Measurements from ENCODE around the gene GBF1. TPM values are rescaled to one million over a fixed set of nuclear protein-coding genes. Genes with fewer than 3 reads are reported as not detected.

GBF1 gene
- total RNA-seq, 1 experiment from 2014 or later = 50.6 TPM

GRCh38 chr10:102254426-102254825 is 9.1 kb downstream of the GBF1 start:
- peaks cover 15% of the 10 kb centered on the region for H3K36me3 Mint-ChIP-seq (ENCODE audit: insufficient read depth, unreplicated experiment)
- H3K27me3 Mint-ChIP-seq (ENCODE audit: insufficient read depth, unreplicated experiment) = no peaks in the 10 kb centered on the region
- no peak overlapping the region for H3K27ac Mint-ChIP-seq (ENCODE audit: low read depth, unreplicated experiment)
- no peak for DNase-seq (ENCODE audit: unreplicated experiment)
- peaks cover 4% of the 10 kb centered on the region for H3K4me1 Mint-ChIP-seq (ENCODE audit: insufficient read depth, unreplicated experiment)
- ChIA-PET POLR2A (interaction anchor here (0.7 to 1.0 kb wide), 7 partner anchors 9 to 168 kb away, joined by 3 to 4 read pairs (median 4); no protein-coding TSS in a partner anchor), CTCF (interaction anchor here (0.5 to 7.4 kb wide), 4 partner anchors 16 to 439 kb away, joined by 3 to 53 read pairs (median 3); no protein-coding TSS in a partner anchor)
- no peaks in the 10 kb centered on the region for H3K9me3 Mint-ChIP-seq (ENCODE audit: unreplicated experiment)
- BruUV-seq (replicated peaks) = no TSS peak
- intact Hi-C loops (cut with micrococcal nuclease) = no loop called here
- H3K4me3 Mint-ChIP-seq (ENCODE audit: unreplicated experiment) = no peak overlapping the region
- TF ChIP-seq CTCF (IDR thresholded peaks at IDR 0.05; ENCODE audit: unreplicated experiment) = no peak

GRCh38 chr10:102255404-102255803 is 10.1 kb downstream of the GBF1 start:
- Mint-ChIP-seq H3K27me3 (ENCODE audit: insufficient read depth, unreplicated experiment) (no peaks in the 10 kb centered on the region), H3K27ac (ENCODE audit: low read depth, unreplicated experiment) (no peak overlapping the region), H3K4me3 (ENCODE audit: unreplicated experiment) (no peak overlapping the region), H3K36me3 (ENCODE audit: insufficient read depth, unreplicated experiment) (peaks cover 25% of the 10 kb centered on the region), H3K4me1 (ENCODE audit: insufficient read depth, unreplicated experiment) (peaks cover 4% of the 10 kb centered on the region), H3K9me3 (ENCODE audit: unreplicated experiment) (no peaks in the 10 kb centered on the region)
- no peak for TF ChIP-seq CTCF (IDR thresholded peaks at IDR 0.05; ENCODE audit: unreplicated experiment)
- intact Hi-C loops (cut with micrococcal nuclease) = no loop called here
- ChIA-PET CTCF (interaction anchor here (0.6 to 0.7 kb wide), 3 partner anchors 20 to 91 kb away, joined by 3 to 5 read pairs (median 4); no protein-coding TSS in a partner anchor), POLR2A (interaction anchor here (0.8 to 2.3 kb wide), 2 partner anchors 9 to 10 kb away, joined by 4 to 7 read pairs; partner anchors contain the start of gene GBF1)
- no TSS peak for BruUV-seq (replicated peaks)
- no peak for DNase-seq (ENCODE audit: unreplicated experiment)

DNA sequence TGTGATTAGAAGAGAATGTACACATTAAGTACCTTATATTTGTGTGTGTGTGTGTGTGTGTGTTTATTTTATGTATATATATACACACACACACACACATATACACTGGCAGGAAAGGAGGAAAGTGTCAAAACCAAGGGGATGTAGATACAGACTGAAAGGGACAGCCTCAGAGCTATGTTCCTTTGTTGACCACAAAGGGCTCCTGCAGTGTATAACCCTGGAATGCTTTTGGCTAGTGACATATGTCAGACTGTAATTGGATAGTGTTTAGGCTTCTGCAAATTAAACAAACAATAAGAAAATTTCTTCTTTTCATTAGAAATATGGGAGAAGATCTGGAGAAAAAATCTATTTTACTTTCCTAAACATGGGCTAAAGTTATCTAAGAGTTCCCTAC is 15.9 kb downstream of the GBF1 start:
- no peak for DNase-seq (ENCODE audit: unreplicated experiment)
- TSS peak; percentile 17 for BruUV-seq (replicated peaks)
- peaks cover 53% of the 10 kb centered on the region for H3K36me3 Mint-ChIP-seq (ENCODE audit: insufficient read depth, unreplicated experiment)
- CTCF ChIA-PET = interaction anchor here (0.6 kb wide), 1 partner anchor 89 kb away, joined by 3 read pairs; no protein-coding TSS in a partner anchor
- intact Hi-C loops (cut with micrococcal nuclease) = no loop called here
- H3K9me3 Mint-ChIP-seq (ENCODE audit: unreplicated experiment) = no peaks in the 10 kb centered on the region
- peak overlapping the region; percentile 5 for H3K27ac Mint-ChIP-seq (ENCODE audit: low read depth, unreplicated experiment)
- H3K4me1 Mint-ChIP-seq (ENCODE audit: insufficient read depth, unreplicated experiment) = no peaks in the 10 kb centered on the region
- POLR2A ChIA-PET = interaction anchor here (2.1 kb wide), 1 partner anchor 17 kb away, joined by 5 read pairs; no protein-coding TSS in a partner anchor
- H3K27me3 Mint-ChIP-seq (ENCODE audit: insufficient read depth, unreplicated experiment) = no peaks in the 10 kb centered on the region
- H3K4me3 Mint-ChIP-seq (ENCODE audit: unreplicated experiment) = no peak overlapping the region
- TF ChIP-seq CTCF (IDR thresholded peaks at IDR 0.05; ENCODE audit: unreplicated experiment) = no peak

DNA sequence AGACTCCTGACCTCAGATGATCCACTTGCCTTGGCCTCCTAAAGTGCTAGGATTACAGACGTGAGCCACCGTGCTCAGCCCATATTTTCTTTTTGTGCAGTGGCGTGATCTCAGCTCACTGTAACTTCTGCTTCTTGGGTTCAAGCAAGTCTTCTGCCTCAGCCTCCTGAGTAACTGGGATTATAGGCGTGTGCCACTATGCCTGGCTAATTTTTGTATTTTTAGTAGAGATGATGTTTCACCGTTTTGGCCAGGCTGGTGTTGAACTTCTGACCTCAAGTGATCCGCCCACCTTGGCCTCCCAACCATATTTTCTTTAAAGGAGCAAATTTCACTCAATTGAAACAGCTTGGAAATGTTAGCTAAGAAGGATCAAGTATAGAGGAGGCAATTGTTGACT is 16.5 kb downstream of the GBF1 start:
- POLR2A ChIA-PET = interaction anchor here (0.7 to 2.1 kb wide), 3 partner anchors 13 to 492 kb away, joined by 3 to 5 read pairs (median 3); no protein-coding TSS in a partner anchor
- peaks cover 53% of the 10 kb centered on the region for H3K36me3 Mint-ChIP-seq (ENCODE audit: insufficient read depth, unreplicated experiment)
- TF ChIP-seq CTCF (IDR thresholded peaks at IDR 0.05; ENCODE audit: unreplicated experiment) = no peak
- H3K27ac Mint-ChIP-seq (ENCODE audit: low read depth, unreplicated experiment) = no peak overlapping the region
- no peak overlapping the region for H3K4me3 Mint-ChIP-seq (ENCODE audit: unreplicated experiment)
- no peaks in the 10 kb centered on the region for H3K9me3 Mint-ChIP-seq (ENCODE audit: unreplicated experiment)
- no peaks in the 10 kb centered on the region for H3K27me3 Mint-ChIP-seq (ENCODE audit: insufficient read depth, unreplicated experiment)
- no peaks in the 10 kb centered on the region for H3K4me1 Mint-ChIP-seq (ENCODE audit: insufficient read depth, unreplicated experiment)
- CTCF ChIA-PET = interaction anchor here (1.0 kb wide), 1 partner anchor 89 kb away, joined by 5 read pairs; no protein-coding TSS in a partner anchor
- BruUV-seq (replicated peaks) = no TSS peak
- no peak for DNase-seq (ENCODE audit: unreplicated experiment)
- intact Hi-C loops (cut with micrococcal nuclease) = no loop called here
